Mononuclear cell (primary cell): ENCODE measurements around the gene KLHDC8A. TPM values are rescaled to one million over a fixed set of nuclear protein-coding genes. Genes with fewer than 3 reads are reported as not detected.
"Not testable (repeated sequence)": the region's sequence is repeated elsewhere in the genome, so short reads cannot be mapped to it uniquely, and the experiment has no call there.

ENCODE experiments used
- H3K27me3 ChIP-seq: 2 replicates; pipeline ENCODE4 v1.6.0; 2011; ENCODE audit warnings: low read length, control low read depth; ENCODE audit not compliant: insufficient read depth
- H3K4me1 ChIP-seq: 2 replicates; pipeline ENCODE4 v1.5.1; 2011; ENCODE audit warnings: mild to moderate bottlenecking, low read length, control low read depth; ENCODE audit not compliant: insufficient read depth
- H3K4me3 ChIP-seq: 2 replicates; pipeline ENCODE4 v1.5.1; 2011; ENCODE audit warnings: mild to moderate bottlenecking, low read length, moderate library complexity
- H3K9me3 ChIP-seq: 2 replicates; pipeline ENCODE4 v1.5.1; 2011; ENCODE audit warnings: low read depth, mild to moderate bottlenecking, control low read depth, low read length
- total RNA-seq: library from RNA; depleted of rRNA; stranded (reverse); fragments of >200 nt; gene quantifications from one replicate; pipeline ENCODE4 v1.2.3, GENCODE V29; 2012

The KLHDC8A gene
- total RNA-seq, 1 donor: 0.21 TPM

DNA sequence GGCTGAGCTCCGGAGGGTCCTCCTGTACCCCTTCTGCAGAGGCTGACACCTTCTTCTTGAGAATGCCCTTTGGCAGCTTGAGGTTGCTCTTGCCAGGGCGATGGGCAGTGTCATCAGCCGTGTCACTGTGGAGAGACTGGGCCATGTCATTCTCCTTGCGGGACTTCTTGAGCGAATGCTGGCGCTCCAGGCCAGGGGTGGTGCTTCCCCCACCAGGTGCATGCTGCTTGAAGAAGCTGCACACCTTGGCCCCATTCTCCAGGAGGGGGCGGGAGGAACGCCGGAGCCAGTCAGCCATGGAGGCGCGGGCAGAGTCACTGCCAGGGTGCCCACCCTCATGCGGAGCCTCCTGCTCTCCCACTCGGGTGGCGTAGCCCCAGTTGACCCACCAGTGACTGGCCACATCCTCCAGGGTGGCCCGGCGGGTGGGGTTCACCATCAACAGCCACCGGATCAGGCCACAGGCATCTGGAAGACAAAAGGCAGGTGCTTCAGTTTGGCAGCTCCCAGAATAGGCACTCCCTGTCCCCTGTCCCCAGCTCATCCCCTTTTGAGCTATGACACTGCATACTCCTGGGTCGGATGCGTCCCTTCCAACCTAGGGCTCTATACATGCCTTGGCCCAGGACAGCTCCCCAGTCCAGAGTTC lies 52.6 kb downstream of the KLHDC8A start:
- Histone ChIP-seq H3K27me3 (no peaks in the 10 kb centered on the region), H3K4me1 (peaks cover 24% of the 10 kb centered on the region), H3K4me3 (no peak overlapping the region), H3K9me3 (no peaks in the 10 kb centered on the region)

DNA sequence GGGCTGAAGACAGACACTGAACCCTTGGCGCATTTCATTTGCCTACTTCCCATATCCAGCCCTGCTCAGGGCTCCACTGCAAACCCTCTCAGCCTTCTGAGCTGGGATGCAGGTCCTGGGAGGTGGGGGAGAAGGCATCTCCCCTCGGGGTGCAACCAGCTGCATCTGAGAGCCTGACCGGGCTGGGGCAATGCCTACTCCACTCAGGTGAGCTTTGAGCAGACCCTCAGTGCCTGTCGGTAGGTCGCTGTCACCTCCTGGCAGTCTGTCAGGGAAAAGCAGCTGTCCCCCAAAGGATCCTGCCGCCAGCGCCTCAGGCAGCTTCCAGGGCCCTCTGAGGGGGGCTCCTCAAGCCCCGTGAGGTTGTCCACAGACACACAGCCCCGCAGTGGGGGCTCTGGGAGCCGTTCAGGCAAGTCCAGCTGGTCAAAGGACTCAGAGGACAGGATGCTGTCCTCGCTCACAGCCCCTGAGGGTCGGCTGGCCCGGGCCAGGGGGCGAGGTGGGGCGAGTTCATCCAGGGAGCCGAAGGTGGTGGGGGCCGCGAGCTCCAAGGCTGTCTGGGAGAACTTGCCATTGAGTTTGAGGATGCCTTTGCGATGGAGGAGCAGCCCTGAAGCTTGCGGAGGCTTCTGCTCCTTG lies 53.4 kb downstream of the KLHDC8A start:
- no peak overlapping the region for H3K4me3 ChIP-seq
- no peaks in the 10 kb centered on the region for H3K9me3 ChIP-seq
- peaks cover 24% of the 10 kb centered on the region for H3K4me1 ChIP-seq
- no peaks in the 10 kb centered on the region for H3K27me3 ChIP-seq

DNA sequence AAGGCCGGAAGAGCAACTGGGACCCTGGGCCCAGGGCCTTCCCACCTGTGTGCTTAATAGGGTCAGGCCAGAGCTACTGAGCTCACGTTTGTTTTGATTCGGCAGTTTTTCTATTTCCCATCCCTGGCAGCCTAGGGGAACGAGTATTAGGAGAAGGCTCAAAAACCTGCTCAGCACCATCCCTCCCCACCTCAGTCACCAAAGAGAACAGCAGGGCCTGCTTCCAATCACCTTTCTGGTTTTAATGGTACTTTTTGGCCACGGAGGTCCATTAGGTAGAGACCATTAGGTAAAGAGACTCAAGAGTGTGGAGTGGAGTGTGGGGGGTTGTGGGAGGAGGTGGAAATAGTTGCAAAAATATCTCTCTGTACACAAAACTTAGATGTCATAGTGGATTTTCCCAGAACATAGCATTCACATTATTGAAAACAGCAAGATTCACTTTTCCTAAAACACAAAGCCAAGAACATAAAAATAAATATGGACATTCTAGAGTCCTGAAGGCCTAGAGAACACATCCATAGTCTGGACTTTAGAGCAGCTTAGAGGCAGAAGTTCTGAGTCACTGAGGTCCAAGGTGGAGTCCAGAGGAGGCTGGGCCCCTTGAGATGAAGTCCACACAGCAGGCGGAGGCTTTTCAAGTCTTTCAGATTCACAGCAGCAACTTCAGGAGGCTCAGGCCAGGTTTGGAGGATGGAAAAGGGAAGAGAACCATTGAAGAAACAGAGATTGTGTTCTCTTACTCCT lies 54.7 kb downstream of the KLHDC8A start:
- no peak overlapping the region for H3K4me3 ChIP-seq
- H3K9me3 ChIP-seq: no peaks in the 10 kb centered on the region
- H3K27me3 ChIP-seq: no peaks in the 10 kb centered on the region
- peaks cover 24% of the 10 kb centered on the region for H3K4me1 ChIP-seq

DNA sequence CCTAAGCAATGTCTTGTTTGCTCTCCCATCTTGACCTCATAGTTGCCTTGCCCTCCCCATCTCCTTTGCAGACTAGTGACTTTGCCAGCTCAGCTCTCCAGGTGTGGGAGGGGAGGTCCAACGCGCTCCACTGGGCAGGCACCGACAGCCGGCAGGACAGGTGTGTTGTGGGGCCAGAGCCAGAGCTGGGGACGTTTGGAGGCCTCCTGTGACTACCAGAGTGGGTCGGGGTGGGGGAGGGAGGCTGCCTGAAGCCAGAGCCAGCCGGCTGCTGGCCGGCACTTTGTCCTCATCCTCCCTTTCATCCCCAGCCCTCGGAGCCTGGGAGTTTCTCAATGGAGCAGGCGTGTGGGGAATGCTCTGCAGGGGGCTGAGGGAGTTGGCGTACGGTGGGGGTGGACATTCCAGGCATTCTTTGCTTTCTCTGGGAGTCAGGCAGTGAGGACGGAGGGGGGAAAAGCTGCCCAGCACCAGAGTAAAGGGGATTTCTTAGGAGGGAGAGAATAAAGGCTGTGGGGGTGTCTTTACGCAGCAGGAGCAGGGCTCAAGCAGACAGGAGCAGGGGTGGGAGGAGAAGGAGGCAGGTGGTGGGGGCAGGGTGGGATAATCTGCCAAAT lies 55.4 kb downstream of the KLHDC8A start:
- H3K27me3 ChIP-seq: no peaks in the 10 kb centered on the region
- no peaks in the 10 kb centered on the region for H3K9me3 ChIP-seq
- H3K4me1 ChIP-seq: peaks cover 27% of the 10 kb centered on the region
- no peak overlapping the region for H3K4me3 ChIP-seq

DNA sequence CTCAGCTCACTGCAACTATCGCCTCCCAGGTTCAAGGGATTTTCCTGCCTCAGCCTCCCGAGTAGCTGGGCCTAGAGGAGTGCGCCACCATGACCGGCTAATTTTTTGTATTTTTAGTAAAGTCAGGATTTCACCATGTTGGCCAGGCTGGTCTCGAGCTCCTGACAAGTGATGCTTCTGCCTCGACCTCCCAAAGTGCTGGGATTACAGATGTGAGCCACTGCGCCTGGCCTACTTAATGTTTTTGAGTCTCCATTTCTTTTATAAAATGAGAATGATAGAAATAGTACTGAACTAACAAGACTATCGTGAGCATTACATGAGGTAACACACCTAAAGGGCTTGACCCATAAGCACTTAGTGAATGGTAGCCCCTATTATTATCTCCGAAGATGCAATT lies 56.6 kb downstream of the KLHDC8A start:
- H3K9me3 ChIP-seq: no peaks in the 10 kb centered on the region
- peaks cover 36% of the 10 kb centered on the region for H3K4me1 ChIP-seq
- H3K27me3 ChIP-seq: no peaks in the 10 kb centered on the region
- H3K4me3 ChIP-seq: no peak overlapping the region

DNA sequence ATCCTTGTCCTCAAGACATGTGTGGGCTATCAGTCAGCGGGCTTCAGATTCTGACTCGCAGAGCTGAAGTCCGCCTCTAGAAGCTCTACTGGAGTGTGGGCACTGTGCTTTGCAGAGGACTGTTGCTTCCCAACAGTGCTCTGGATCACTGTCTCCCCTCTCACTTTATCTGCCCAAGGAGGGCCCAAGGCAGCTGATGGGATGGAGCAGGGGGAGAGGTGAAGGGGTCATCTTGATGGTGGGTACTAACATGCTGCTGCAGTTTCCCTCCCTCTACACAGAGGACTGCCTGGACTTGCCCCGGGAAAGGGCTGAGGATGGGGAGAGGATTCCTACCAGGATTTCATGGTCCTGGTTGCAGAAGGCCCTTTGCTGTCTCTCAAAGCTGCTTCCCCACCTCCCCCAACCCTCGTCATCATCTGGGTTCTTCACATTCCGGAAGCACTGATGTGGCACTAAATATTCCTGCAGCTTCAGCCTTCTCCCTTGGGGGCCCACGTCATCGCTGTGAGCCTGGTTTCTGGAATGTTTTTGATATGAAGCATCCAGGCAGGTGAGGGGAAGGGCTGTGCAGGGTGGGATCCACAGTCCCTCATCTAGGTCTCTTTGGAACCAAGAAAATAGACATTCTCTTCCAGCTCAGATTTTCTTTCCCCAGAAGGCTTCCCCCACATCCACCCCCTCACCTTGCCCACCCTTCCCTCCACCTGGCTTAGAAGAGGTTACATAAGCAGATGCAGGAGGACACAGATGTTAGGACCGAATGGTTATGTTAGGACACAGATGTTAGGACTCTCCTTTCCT lies 58.3 kb downstream of the KLHDC8A start:
- Histone ChIP-seq H3K9me3 (no peaks in the 10 kb centered on the region), H3K27me3 (no peaks in the 10 kb centered on the region), H3K4me1 (peaks cover 43% of the 10 kb centered on the region), H3K4me3 (no peak overlapping the region)

DNA sequence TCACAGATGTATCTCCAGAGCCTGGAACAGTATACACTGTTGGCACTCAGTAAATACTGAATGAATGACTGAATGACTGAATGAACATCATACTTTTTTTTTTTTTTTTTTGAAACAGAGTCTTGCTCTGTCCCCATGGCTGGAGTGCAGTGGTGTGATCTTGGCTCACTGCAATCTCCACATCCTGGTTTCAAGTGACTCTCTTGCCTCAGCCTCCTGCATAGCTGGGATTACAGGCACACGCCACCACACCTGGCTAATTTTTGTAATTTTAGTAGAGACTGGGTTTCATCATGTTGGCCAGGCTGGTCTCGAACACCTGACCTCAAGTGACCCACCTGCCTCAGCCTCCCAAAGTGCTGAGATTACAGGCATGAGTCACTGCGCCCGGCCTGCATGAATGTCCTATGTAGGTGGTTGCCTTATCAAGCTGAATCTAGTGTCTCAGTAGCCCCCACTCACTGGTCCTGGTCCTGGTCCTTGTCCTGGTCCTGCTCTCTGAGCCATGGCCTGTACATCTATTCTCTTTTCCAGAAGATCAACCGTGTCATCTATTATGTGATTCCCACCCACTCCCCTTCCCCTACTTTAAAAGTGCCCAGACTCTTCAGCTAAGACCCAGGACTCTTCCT lies 59.1 kb downstream of the KLHDC8A start:
- peaks cover 43% of the 10 kb centered on the region for H3K4me1 ChIP-seq
- H3K4me3 ChIP-seq, H3K9me3 ChIP-seq, H3K27me3 ChIP-seq: not testable (repeated sequence)

DNA sequence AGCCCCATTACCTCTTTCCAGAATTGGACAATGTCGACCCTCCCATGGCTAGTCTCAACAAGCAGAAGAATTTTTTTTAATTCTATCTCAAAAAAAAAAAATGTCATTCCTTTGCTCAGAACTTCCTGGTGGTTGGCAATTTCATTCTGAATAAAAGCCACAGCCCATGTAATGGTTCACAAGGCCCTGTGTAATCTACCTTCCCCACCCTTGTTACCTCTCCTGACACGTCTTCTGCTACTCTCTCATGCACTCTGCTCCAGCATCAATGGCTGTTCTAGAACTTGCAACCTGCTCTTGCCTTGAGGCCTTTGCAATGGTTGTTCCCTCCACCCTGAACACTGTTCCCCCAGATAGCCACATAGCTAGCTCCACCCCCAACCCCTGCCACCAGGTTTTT lies 60.6 kb downstream of the KLHDC8A start:
- Histone ChIP-seq H3K4me1 (peaks cover 50% of the 10 kb centered on the region), H3K9me3 (no peaks in the 10 kb centered on the region), H3K27me3 (no peaks in the 10 kb centered on the region), H3K4me3 (no peak overlapping the region)

DNA sequence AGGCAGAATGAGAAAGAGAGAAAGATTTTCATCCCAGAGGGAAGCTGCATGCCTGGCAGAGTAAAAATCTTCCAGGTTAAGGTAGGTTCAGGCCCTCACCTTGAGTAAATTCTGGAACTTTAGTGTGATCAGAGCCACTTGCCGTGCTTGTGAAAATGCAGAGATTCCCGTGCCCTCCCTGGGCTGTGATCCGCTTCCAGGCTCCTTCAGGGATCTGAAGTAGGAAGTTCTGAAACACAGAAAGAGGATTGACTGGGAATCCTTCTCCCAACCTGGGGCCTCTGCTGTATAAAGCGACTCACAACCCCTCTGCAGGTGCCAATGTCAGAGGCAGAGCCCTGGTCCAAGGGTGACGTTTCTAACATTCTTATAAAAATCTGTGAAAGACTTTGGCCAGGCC lies 61.8 kb downstream of the KLHDC8A start:
- Histone ChIP-seq H3K9me3 (no peaks in the 10 kb centered on the region), H3K27me3 (no peaks in the 10 kb centered on the region), H3K4me3 (no peak overlapping the region), H3K4me1 (peaks cover 54% of the 10 kb centered on the region)

DNA sequence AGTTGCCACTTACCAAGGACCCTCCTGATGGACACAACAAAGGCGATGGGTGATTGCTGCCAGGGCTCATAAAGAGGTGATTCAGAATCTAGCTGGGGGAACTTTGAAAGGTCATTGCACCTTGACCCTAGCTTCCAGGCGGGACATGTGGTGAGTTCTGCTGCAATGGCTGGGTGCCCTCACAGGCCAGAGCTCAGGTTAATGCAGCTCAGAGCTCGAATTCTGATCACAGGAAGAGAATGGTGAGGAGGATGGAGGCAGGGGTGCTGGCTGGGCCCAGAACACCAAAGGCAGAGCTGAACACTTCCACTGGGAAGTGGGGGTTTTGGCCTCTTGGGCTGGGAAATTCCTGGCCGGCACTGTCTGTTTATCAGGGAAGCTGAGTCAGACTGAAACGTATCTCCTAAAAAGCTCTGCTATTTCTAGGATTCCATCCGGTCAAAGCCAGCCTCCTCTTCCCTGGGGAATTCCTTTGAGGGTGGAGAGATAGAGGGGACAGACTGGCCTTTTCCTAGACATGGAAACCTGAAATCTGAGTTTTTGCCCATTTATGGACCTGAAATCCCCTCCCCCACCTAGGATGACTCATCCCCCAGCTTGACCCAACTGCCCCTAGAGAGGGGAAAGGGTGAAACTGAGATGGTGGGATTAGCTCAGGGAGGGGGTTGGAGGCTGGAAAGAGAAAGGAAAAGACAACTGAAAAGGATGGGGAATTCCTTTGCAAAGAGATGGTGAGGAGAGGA lies 62.4 kb downstream of the KLHDC8A start:
- Histone ChIP-seq H3K27me3 (no peaks in the 10 kb centered on the region), H3K4me1 (peaks cover 55% of the 10 kb centered on the region), H3K4me3 (no peak overlapping the region), H3K9me3 (no peaks in the 10 kb centered on the region)

DNA sequence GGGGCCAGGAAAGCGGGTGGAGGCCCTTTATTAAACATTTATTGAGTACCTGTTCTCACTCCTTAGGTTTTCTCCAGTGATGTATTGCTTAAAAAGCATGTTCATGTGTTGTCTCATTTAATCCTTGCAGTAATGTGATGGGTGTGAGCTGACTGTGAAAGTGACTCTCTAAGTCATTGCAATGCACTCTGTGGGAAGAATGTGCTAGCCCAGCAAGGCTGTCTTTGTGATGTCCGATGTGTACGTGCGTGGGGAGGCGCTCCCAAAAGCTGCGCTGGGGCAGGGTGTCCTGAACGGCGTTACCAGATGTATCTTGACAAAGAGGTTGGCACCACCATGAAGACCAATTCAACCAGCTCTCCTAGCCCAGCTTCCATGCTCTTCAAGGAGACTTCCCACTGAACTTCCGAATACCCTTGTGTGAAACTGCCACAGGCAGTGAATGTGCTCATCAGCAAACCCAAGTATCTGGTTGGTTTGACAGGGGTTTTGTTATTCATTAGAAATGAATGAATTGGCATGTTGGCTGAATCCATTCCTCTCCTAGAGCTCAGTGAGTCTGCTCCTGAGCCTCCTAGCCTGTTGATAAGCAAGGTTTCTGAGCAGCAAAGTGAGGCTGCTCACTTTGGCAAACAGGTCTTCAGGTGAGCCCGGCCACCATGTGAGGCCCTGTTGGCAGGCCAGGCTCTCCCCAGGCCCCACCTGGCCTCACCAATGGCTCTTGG lies 63.2 kb downstream of the KLHDC8A start:
- Histone ChIP-seq H3K4me3 (no peak overlapping the region), H3K9me3 (no peaks in the 10 kb centered on the region), H3K4me1 (peaks cover 63% of the 10 kb centered on the region), H3K27me3 (no peaks in the 10 kb centered on the region)

DNA sequence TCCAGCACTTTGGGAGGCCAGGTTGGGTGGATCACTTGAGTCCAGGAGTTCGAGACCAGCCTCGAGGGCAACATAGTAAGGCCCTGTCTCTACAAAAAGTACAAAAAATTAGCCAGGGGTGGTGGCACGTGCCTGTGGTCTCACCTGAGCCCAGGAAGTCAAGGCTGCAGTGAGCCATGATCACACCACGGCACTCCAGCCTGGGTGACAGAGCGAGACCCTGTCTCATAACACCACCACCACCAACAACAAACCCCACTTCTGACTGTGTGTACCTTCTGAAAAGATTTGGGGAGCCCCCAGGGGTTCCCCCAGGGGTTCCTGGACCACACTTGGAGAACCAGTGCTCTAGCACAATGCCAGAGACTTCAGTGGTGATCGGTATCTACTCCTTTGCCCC lies 65.1 kb downstream of the KLHDC8A start:
- H3K4me3 ChIP-seq: no peak overlapping the region
- no peaks in the 10 kb centered on the region for H3K9me3 ChIP-seq
- H3K27me3 ChIP-seq: no peaks in the 10 kb centered on the region
- peaks cover 82% of the 10 kb centered on the region for H3K4me1 ChIP-seq

DNA sequence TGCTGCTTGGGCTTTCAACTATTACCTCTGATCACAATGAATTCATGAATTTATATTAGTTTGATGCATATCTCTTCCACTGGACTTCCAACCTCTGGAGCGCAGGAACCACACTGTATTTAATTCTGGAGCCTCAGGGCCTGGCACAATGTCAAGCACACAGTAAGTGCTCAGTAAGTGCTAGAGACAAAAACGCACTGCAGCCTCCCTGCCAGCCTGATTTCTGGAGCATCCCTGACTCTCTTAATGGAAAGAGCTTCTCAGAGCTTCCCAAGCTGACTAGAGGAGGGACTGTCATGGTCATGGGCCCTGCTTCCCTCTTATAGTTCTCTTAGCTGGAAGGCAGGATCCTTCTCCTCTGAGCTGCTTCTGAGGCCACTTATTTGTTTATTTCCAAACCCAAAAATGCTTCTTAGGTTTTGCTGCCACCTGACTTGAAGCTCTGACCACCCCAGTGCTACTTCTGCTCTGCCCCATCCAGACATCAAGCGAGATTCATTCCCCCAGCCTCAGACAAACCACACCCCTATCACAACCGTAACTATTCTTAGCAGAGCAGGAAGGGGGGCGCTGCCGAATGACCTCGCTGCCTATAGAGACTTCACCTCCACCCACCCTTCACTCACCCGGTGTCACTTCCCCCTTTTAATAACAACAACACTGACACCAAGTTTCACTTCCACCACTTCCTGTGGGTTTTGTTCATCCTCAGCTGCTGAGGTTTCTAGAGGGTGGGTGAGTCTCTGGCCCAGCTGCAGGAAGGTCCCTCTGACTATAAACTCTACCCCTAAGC lies 68.8 kb downstream of the KLHDC8A start:
- no peaks in the 10 kb centered on the region for H3K27me3 ChIP-seq
- no peak overlapping the region for H3K4me3 ChIP-seq
- peaks cover 96% of the 10 kb centered on the region for H3K4me1 ChIP-seq
- no peaks in the 10 kb centered on the region for H3K9me3 ChIP-seq
